ENCODE results near the gene KTI12.

DNA sequence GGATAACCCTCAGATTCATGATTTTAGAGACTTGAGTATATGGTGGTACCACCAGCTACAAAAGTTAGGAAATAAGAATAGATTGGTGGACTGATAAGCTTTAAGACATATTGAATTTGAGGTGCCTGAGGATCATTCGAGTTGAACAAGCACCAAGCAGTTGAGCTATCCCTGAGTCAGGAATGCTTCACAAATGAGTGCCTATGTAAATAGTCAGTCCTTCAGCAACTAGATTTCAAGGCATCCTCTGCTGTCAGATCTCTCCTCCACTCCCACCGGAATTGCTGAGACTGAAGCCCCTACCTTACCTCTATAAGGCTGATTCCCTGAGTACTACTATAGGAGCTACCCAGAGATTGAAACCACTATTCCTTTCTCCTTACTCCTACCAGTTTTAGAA is 29.6 kb upstream of the KTI12 start:
- TF ChIP-seq CTCF (conservative IDR thresholded peaks at IDR 0.05; ENCODE audit: low read depth, low read length), result no peak
- TF ChIP-seq EZH2 (IDR thresholded peaks at IDR 0.05; ENCODE audit: borderline replicate concordance, low read depth, low read length, poor library complexity, severe bottlenecking), result no peak

Measured in A673 (cell line).